BE2C (cell line): ENCODE results near the gene SND1.

Experiments
- DNase-seq: peaks from one replicate; pipeline ENCODE4 v3.0.0-alpha.2; 2020
- H3K27me3 ChIP-seq: fragments of 250-450 bp; sonication (Bioruptor Pico); 2 replicates; pipeline ENCODE4 v1.5.1; 2020; ENCODE audit warnings: mild to moderate bottlenecking
- H3K36me3 ChIP-seq: fragments of 250-450 bp; sonication (Bioruptor Pico); 2 replicates; pipeline ENCODE4 v1.5.1; 2020; ENCODE audit warnings: mild to moderate bottlenecking
- H3K4me1 ChIP-seq: fragments of 250-450 bp; sonication (Bioruptor Pico); 2 replicates; pipeline ENCODE4 v1.5.1; 2020
- H3K4me3 ChIP-seq: 2 replicates; pipeline ENCODE4 v1.5.1; 2011; ENCODE audit warnings: low read depth, low read length
- H3K9me3 ChIP-seq: fragments of 250-450 bp; sonication (Bioruptor Pico); 2 replicates; pipeline ENCODE4 v1.5.1; 2020
- CTCF ChIP-seq: IDR thresholded peaks from 2 replicates; pipeline ENCODE4 v1.5.1; 2012; ENCODE audit warnings: mild to moderate bottlenecking, low read depth, low read length

Gene SND1

GRCh38 chr7:128094686-128095085 lies 442.7 kb downstream of the SND1 start:
- peaks cover 7% of the 10 kb centered on the region for H3K4me1 ChIP-seq
- H3K36me3 ChIP-seq: peaks cover 16% of the 10 kb centered on the region
- no peaks in the 10 kb centered on the region for H3K9me3 ChIP-seq
- no peak for TF ChIP-seq CTCF
- H3K4me3 ChIP-seq: no peak overlapping the region
- no peaks in the 10 kb centered on the region for H3K27me3 ChIP-seq
- DNase-seq: no peak

- Histone ChIP-seq H3K9me3 (no peaks in the 10 kb centered on the region), H3K4me3 (no peak overlapping the region), H3K4me1 (peaks cover 14% of the 10 kb centered on the region), H3K36me3 (peaks cover 14% of the 10 kb centered on the region), H3K27me3 (no peaks in the 10 kb centered on the region)
- no peak for TF ChIP-seq CTCF
- peak; percentile 32 for DNase-seq
Measured at GRCh38 chr7:128097211-128097731, 445.3 kb downstream of the SND1 start.

GRCh38 chr7:128098629-128099028 lies 446.6 kb downstream of the SND1 start:
- H3K9me3 ChIP-seq: no peaks in the 10 kb centered on the region; the same call in 1 of the 2 replicates
- H3K4me3 ChIP-seq: no peak overlapping the region
- H3K4me1 ChIP-seq: peaks cover 14% of the 10 kb centered on the region
- peaks cover 7% of the 10 kb centered on the region; the same call in 1 of the 2 replicates for H3K36me3 ChIP-seq
- TF ChIP-seq CTCF: no peak
- DNase-seq: no peak
- no peaks in the 10 kb centered on the region; the same call in 1 of the 2 replicates for H3K27me3 ChIP-seq

- Histone ChIP-seq H3K4me3 (no peak overlapping the region), H3K9me3 (no peaks in the 10 kb centered on the region; the same call in 1 of the 2 replicates), H3K27me3 (no peaks in the 10 kb centered on the region; the same call in 1 of the 2 replicates), H3K36me3 (peaks cover 7% of the 10 kb centered on the region; the same call in 1 of the 2 replicates), H3K4me1 (peaks cover 14% of the 10 kb centered on the region)
- DNase-seq: no peak
- TF ChIP-seq CTCF: no peak
Measured at GRCh38 chr7:128099204-128099671, 447.2 kb downstream of the SND1 start.

- no peak for TF ChIP-seq CTCF
- Histone ChIP-seq H3K36me3 (peaks cover 6% of the 10 kb centered on the region; the same call in 1 of the 2 replicates), H3K4me3 (no peak overlapping the region), H3K9me3 (no peaks in the 10 kb centered on the region; the same call in 1 of the 2 replicates), H3K4me1 (peaks cover 14% of the 10 kb centered on the region), H3K27me3 (no peaks in the 10 kb centered on the region; the same call in 1 of the 2 replicates)
- no peak for DNase-seq
Measured at GRCh38 chr7:128100225-128100948, 448.4 kb downstream of the SND1 start.
